ENCODE measurements around the gene FAM163B.

Gene FAM163B

DNA sequence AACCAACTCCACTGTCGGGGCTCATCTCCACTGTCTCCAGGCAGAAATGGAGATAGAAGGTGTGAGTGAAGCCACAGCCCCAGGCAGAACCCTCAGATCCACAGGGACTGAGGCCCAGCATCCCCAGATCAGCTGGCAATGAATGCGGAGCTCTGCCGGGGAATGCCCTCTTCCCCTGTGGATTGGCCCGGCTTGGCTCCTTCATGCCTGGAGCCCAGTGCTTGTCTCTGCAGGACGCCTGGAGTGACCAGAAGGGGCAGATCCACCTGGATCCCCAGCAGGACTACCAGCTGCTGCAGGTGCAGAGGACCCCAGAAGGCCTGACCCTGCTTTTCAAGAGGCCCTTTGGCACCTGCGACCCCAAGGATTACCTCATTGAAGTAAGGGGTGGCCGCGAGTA is 30.4 kb upstream of the FAM163B start:
- Histone ChIP-seq H3K4me3 (ENCODE audit: insufficient read depth, low read depth, low read length) (no peak overlapping the region), H3K27me3 (ENCODE audit: control insufficient read depth, insufficient read depth, low read length, poor library complexity, severe bottlenecking) (no peaks in the 10 kb centered on the region), H3K4me1 (ENCODE audit: control insufficient read depth, insufficient read depth, low read length) (peaks cover 17% of the 10 kb centered on the region), H3K36me3 (ENCODE audit: control insufficient read depth, insufficient read depth, low read length) (no peaks in the 10 kb centered on the region), H3K27ac (ENCODE audit: insufficient read depth, low read depth, low read length, poor library complexity, severe bottlenecking) (no peak overlapping the region), H3K9me3 (ENCODE audit: control insufficient read depth, low read length) (no peaks in the 10 kb centered on the region)
- WGBS, 2 experiments, result 79 to 81% methylated on average over 8 of the region's 8 CpGs

DNA sequence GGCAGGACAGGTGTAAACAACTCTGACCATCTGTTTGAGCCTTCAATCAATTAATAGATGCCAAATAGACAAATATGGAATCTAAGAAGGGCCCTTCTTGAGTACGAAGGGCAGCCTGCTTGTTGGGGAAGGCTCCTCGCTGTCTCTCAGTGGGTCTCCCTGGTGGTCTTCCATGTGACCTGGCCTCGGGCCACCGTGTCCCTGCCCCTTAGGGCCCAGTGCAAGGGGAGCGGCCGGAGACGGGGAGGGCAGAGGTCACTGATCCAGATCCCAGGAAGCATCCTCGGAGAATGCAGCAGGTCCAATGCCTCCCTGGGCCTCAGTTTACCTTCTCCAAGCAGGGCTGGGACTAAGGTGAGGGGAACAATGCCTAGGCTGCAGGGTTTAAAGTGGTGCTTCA is 29.5 kb upstream of the FAM163B start:
- Histone ChIP-seq H3K4me3 (ENCODE audit: insufficient read depth, low read depth, low read length) (no peak overlapping the region), H3K27ac (ENCODE audit: insufficient read depth, low read depth, low read length, poor library complexity, severe bottlenecking) (no peak overlapping the region), H3K27me3 (ENCODE audit: control insufficient read depth, insufficient read depth, low read length, poor library complexity, severe bottlenecking) (no peaks in the 10 kb centered on the region), H3K36me3 (ENCODE audit: control insufficient read depth, insufficient read depth, low read length) (no peaks in the 10 kb centered on the region), H3K4me1 (ENCODE audit: control insufficient read depth, insufficient read depth, low read length) (peaks cover 26% of the 10 kb centered on the region), H3K9me3 (ENCODE audit: control insufficient read depth, low read length) (no peaks in the 10 kb centered on the region)
- 81 to 84% methylated on average over 8 of the region's 8 CpGs for WGBS, 2 experiments

DNA sequence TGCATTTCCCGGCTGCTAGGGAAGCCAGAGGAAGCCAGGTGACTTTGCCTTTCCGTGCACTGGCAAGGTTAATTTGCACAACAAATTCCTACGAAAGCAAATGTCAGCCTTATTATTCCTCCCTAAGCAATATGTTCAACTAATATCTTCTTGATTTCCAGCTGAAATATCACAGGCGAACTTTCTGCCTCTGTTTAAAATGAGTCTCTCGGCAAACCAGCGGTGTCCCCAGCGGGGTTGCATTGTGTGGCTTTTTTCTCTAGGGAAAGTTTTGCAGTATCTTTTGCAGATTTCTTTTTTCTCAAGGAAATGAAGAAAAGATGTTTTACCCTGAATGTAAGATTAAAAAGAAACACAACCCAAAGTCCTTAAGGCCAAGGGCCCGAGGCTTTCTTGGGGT is 28.9 kb upstream of the FAM163B start:
- H3K4me3 ChIP-seq (ENCODE audit: insufficient read depth, low read depth, low read length), result no peak overlapping the region
- H3K36me3 ChIP-seq (ENCODE audit: control insufficient read depth, insufficient read depth, low read length), result no peaks in the 10 kb centered on the region
- H3K9me3 ChIP-seq (ENCODE audit: control insufficient read depth, low read length), result no peaks in the 10 kb centered on the region
- WGBS, 2 experiments, result 64 to 65% methylated on average over 8 of the region's 8 CpGs
- H3K27me3 ChIP-seq (ENCODE audit: control insufficient read depth, insufficient read depth, low read length, poor library complexity, severe bottlenecking), result no peaks in the 10 kb centered on the region
- no peak overlapping the region for H3K27ac ChIP-seq (ENCODE audit: insufficient read depth, low read depth, low read length, poor library complexity, severe bottlenecking)
- peaks cover 28% of the 10 kb centered on the region for H3K4me1 ChIP-seq (ENCODE audit: control insufficient read depth, insufficient read depth, low read length)

DNA sequence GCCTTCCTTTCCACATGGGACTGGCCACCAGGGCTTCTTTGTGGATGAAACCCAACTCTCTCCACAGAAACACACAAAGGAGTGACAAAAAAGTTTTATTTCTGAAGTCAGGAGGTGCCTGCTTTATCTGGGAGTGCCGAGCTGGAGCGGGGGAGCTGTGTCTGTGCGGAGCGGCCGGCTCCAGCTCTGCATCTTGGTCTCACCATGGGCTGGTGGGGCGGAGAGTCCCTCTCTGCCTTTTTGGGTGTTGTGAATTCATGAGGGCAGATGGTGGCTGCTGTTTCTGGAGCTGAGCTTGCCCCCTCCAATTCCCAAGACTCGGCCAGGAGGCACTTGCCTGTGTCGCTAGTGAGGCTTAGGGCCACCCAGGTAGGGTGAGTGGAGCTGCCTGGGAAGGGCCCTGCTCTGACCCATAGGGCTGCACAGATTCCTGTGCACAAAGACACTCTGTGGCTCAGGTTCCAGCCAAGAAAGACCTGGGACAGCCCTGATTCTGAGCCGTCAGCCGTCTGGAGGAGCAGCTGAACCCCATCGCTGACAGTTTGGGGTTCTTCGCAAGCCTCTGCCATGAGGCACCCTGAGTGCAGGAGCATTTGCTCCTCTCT is 28.4 kb upstream of the FAM163B start:
- WGBS, 2 experiments, result 68 to 72% methylated on average over 12 of the region's 12 CpGs
- H3K36me3 ChIP-seq (ENCODE audit: control insufficient read depth, insufficient read depth, low read length), result no peaks in the 10 kb centered on the region
- no peak overlapping the region for H3K27ac ChIP-seq (ENCODE audit: insufficient read depth, low read depth, low read length, poor library complexity, severe bottlenecking)
- H3K4me1 ChIP-seq (ENCODE audit: control insufficient read depth, insufficient read depth, low read length), result peaks cover 28% of the 10 kb centered on the region
- no peak overlapping the region for H3K4me3 ChIP-seq (ENCODE audit: insufficient read depth, low read depth, low read length)
- no peaks in the 10 kb centered on the region for H3K27me3 ChIP-seq (ENCODE audit: control insufficient read depth, insufficient read depth, low read length, poor library complexity, severe bottlenecking)
- no peaks in the 10 kb centered on the region for H3K9me3 ChIP-seq (ENCODE audit: control insufficient read depth, low read length)

DNA sequence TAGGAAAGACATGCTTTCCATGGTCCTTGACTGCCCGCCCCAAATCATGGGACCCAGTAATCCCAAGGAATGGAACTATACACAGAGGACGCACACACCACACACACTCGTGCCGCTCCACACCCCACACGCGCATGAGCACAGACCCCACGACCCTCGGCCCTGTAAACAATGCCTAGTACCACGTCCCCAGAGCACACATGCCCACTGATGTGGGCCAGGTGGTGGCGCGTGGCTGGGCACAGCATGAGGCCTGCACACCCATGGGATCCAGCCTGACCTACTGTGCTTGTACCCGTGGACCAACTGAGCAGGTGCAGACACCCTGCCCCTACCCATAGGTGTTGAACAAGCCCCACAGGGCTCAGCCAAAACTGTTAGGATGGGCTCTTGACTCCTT is 27.7 kb upstream of the FAM163B start:
- no peak overlapping the region for H3K4me3 ChIP-seq (ENCODE audit: insufficient read depth, low read depth, low read length)
- 93 to 95% methylated on average over 12 of the region's 12 CpGs for WGBS, 2 experiments
- H3K9me3 ChIP-seq (ENCODE audit: control insufficient read depth, low read length), result no peaks in the 10 kb centered on the region

DNA sequence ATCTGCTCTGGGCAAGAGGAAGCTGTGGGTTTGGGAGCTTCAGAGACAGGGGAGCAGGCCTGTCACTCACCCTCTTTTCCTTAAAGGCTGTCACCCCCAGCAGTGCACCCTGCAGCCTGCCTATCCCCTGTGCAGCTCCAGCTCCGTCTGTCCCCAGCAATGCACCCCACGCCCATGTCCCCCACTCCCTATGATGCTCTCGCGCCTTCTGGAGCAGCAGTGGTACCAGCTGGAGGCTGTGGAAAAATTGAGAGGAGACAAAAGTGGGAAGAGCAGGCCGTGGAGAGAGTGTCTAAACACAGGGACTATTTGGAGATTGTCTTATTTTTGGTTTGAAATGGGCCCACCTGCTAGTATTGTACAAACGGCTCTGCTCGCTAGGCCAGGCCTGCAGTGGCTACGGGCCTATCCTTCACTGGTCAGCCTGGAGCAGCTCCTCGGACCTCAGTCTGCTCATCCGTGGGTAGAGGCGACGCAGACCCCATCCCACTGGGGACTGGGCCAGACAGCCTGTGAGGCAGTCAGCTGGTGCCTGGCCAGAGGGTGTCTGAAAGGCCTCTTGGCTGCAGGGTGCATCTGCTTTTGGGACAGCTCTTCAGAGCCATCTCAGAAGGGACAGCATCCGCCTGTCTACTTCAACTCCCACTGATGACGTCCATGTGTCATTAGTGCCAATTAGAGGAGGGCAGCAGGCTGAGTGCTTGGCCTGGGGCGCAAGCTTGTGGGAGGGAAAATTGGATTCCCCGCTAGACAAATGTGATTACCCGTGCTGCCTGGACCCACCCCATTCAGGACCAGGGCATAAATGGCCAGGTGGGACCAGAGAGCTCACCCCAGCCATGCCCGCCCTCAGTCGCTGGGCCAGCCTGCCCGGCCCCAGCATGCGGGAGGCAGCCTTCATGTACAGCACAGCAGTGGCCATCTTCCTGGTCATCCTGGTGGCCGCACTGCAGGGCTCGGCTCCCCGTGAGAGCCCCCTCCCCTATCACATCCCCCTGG is 26.6 kb upstream of the FAM163B start, which contains the start of gene DBH:
DBH (plus strand) TSS at position 831 of the 999 bp plus-strand sequence; CDS start at position 840, 9 bp downstream.
- Histone ChIP-seq H3K9me3 (ENCODE audit: control insufficient read depth, low read length) (no peaks in the 10 kb centered on the region), H3K4me3 (ENCODE audit: insufficient read depth, low read depth, low read length) (no peak within 1 kb of the TSS), H3K4me1 (ENCODE audit: control insufficient read depth, insufficient read depth, low read length) (peaks cover 28% of the 10 kb centered on the region), H3K36me3 (ENCODE audit: control insufficient read depth, insufficient read depth, low read length) (no peaks in the 10 kb centered on the region), H3K27ac (ENCODE audit: insufficient read depth, low read depth, low read length, poor library complexity, severe bottlenecking) (no peak within 1 kb of the TSS), H3K27me3 (ENCODE audit: control insufficient read depth, insufficient read depth, low read length, poor library complexity, severe bottlenecking) (no peaks in the 10 kb centered on the region)
- 93 to 94% methylated on average over 24 of the region's 24 CpGs for WGBS, 2 experiments

More for the DNA sequence above, 27.7 kb upstream of the FAM163B start:
- no peak overlapping the region for H3K27ac ChIP-seq (ENCODE audit: insufficient read depth, low read depth, low read length, poor library complexity, severe bottlenecking)
- peaks cover 28% of the 10 kb centered on the region for H3K4me1 ChIP-seq (ENCODE audit: control insufficient read depth, insufficient read depth, low read length)
- no peaks in the 10 kb centered on the region for H3K36me3 ChIP-seq (ENCODE audit: control insufficient read depth, insufficient read depth, low read length)
- no peaks in the 10 kb centered on the region for H3K27me3 ChIP-seq (ENCODE audit: control insufficient read depth, insufficient read depth, low read length, poor library complexity, severe bottlenecking)

DNA sequence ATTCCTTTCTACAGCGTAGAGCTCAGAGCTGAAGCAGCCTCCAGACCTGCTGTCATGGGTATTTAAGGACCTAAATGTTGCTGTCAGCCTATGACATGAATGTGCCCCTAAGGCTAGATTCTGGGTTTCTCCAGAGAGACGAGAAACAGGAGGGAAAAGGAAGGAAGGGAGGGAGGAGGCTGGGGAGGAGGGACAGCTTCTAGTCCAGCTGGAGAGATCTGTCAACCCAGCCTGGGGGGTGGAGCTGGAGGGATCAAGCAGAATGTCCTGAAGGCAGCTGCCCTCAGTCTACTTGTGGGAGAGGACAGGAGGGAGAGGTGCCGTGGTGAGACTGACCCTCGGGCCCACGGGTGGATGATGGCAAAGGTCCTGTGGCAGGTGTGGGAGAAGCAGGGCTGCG is 25.9 kb upstream of the FAM163B start:
- H3K36me3 ChIP-seq (ENCODE audit: control insufficient read depth, insufficient read depth, low read length), result no peaks in the 10 kb centered on the region
- H3K4me1 ChIP-seq (ENCODE audit: control insufficient read depth, insufficient read depth, low read length), result peaks cover 28% of the 10 kb centered on the region
- H3K27ac ChIP-seq (ENCODE audit: insufficient read depth, low read depth, low read length, poor library complexity, severe bottlenecking), result no peak overlapping the region
- H3K9me3 ChIP-seq (ENCODE audit: control insufficient read depth, low read length), result no peaks in the 10 kb centered on the region
- WGBS, 2 experiments, result 87% methylated on average over 6 of the region's 6 CpGs
- no peak overlapping the region for H3K4me3 ChIP-seq (ENCODE audit: insufficient read depth, low read depth, low read length)
- no peaks in the 10 kb centered on the region for H3K27me3 ChIP-seq (ENCODE audit: control insufficient read depth, insufficient read depth, low read length, poor library complexity, severe bottlenecking)

DNA sequence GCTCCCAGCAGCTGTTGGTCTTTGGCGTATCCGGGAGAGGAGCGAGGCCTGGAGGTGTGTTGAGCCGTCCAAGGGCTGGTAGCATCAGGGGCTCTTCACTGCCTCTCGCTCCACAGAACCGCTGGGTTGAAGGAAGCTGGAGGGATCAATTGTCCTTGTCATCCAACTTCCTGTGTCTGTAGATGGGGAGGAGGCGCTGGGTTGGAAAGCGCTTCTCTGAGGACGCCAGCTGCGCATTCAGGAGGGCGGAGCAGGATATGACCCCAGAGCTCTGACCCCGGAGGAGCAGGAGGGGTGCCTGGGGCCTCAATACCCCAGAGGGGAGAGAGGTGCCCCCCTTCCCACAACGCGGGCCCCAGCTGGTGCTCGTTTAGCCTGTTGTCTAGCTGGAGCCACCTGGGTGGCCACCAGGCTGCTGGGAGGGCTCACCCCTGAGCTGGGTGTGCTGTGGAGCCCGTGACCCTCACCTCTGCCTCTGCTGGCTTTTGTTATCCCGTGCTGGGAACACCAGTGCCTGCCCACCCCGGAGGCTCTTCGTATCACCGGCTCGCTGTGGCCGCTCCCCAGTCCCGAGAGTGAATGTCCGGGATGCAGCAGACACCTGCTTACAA is 25.0 kb upstream of the FAM163B start:
- WGBS, 2 experiments, result 63 to 65% methylated on average over 24 of the region's 24 CpGs
- Histone ChIP-seq H3K4me1 (ENCODE audit: control insufficient read depth, insufficient read depth, low read length) (peaks cover 28% of the 10 kb centered on the region), H3K27me3 (ENCODE audit: control insufficient read depth, insufficient read depth, low read length, poor library complexity, severe bottlenecking) (no peaks in the 10 kb centered on the region), H3K27ac (ENCODE audit: insufficient read depth, low read depth, low read length, poor library complexity, severe bottlenecking) (no peak overlapping the region), H3K4me3 (ENCODE audit: insufficient read depth, low read depth, low read length) (no peak overlapping the region), H3K36me3 (ENCODE audit: control insufficient read depth, insufficient read depth, low read length) (no peaks in the 10 kb centered on the region), H3K9me3 (ENCODE audit: control insufficient read depth, low read length) (no peaks in the 10 kb centered on the region)

DNA sequence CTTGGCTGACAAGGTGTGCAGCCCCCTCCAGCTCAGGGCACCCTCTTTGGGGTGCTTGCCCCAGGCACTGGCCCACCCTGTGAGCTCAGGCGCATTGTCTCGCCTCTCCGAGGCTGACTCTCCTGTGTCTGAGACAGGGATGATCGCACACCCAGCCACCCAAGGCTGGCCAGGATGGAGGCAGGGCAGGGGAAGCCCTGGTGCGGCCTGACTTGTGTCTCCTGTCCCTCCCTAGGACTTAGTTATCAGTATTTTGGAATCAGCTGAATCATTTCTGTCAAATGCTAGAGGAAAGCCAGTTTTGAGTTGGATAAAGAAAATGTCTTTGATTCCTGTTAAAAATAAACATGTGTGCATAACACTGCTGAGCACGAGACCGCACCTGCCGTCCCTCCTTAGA is 24.5 kb upstream of the FAM163B start:
- no peaks in the 10 kb centered on the region for H3K36me3 ChIP-seq (ENCODE audit: control insufficient read depth, insufficient read depth, low read length)
- H3K4me1 ChIP-seq (ENCODE audit: control insufficient read depth, insufficient read depth, low read length), result peaks cover 28% of the 10 kb centered on the region
- H3K4me3 ChIP-seq (ENCODE audit: insufficient read depth, low read depth, low read length), result no peak overlapping the region
- WGBS, 2 experiments, result 90% methylated on average over 8 of the region's 8 CpGs
- no peaks in the 10 kb centered on the region for H3K27me3 ChIP-seq (ENCODE audit: control insufficient read depth, insufficient read depth, low read length, poor library complexity, severe bottlenecking)
- H3K9me3 ChIP-seq (ENCODE audit: control insufficient read depth, low read length), result no peaks in the 10 kb centered on the region
- H3K27ac ChIP-seq (ENCODE audit: insufficient read depth, low read depth, low read length, poor library complexity, severe bottlenecking), result no peak overlapping the region
